GM19467 (cell line): ENCODE data around the gene BLTP3B.

ENCODE experiments used
- ATAC-seq: cut with Tn5 transposase; IDR thresholded peaks from one replicate; pipeline ENCODE4 v1.9.1; 2021; ENCODE audit warnings: mild to moderate bottlenecking, moderate library complexity; ENCODE audit not compliant: unreplicated experiment

The BLTP3B gene

DNA sequence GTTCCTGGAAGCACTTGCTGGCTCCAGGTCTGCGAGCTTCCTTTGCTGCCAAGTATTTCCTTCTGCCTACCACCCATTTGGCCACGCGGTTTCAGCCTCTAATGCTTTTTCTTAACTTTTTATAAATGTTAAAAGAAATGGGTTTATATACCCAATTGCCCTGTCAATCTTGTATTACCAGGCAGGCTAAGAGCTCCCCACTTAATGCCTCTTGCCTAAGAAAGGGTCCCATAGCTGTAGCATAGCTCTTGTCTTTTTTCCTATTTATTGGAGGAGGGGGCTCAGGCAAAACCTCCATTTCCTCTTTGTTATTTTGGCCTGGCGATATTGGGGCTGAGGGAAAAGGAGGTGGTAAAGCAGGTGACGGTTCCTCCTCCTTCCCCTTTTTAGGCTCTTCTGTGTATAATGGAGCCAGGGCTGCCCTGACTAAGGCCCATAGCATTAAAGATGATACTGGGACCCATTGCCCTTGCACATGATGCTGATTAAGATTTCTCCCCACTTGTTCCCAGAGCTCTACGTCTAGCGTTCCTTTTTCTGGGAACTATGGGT is 21.6 kb upstream of the BLTP3B start:
- ATAC-seq, result no peak

DNA sequence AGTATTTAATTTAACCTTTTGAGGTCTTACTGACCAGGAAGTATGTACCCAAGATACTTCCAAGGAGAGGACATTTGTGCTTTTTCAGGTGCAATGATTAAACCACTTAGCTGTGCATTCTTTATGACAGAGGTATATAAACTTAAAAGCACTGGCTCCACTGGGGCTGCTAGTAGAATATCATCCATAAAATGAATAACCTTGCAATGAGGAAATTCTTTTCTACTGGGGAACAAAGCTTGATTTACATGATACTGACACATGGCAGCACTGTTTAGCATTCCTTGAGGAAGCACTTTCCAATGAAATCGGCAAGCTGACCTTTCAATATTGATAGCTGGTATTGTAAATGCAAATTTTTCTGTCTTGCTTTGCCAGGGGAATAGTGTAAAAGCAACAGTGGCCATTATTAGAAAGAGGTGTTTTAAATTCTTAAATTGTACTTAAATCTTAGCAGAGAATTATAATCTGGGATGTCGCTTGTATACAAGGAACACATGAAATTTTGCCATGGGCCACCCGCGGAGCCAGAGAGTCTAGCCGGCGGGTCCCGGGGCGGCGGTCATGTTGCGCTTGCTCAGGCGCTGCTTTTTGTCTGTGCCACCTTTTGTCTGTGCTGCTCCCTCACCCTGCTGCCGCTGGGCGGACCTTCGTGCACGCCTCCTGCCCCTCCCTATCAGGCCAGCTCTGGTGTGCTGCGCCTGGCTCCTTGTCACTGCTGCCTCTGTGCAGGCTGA is 20.9 kb upstream of the BLTP3B start:
- peak; percentile 99 for ATAC-seq

DNA sequence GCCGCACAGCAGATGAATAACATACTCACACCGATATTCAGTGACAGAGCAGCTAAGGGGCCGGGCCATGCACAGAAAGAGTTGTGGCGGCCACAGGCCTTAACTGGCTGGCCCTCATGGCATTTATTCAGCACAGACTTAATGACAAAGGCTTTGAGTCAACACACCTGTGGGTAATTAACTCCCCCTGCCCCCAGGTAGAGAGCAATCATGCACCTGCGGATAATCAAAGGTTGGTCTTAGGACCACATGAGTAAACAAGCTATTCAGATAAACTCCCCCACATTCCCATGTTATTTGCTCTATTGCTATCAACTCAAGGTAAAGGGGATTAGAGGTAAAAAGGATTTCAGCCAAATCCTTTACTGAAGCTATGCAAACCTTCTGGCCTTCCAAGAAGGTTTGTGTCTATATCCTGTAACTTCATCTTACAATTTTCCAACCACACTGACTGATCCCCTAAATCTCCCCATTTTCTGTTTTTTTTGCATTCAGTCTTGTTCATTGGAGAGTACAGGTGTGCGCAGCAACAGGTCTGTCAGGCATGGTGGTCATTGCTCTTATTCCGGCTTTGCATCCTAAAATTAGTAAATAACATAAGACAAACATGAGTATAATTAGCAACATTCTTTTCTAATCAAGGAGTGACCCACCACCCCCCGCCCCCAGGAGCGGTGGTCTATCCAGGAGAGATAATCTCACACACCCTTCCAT is 16.9 kb upstream of the BLTP3B start:
- no peak for ATAC-seq

DNA sequence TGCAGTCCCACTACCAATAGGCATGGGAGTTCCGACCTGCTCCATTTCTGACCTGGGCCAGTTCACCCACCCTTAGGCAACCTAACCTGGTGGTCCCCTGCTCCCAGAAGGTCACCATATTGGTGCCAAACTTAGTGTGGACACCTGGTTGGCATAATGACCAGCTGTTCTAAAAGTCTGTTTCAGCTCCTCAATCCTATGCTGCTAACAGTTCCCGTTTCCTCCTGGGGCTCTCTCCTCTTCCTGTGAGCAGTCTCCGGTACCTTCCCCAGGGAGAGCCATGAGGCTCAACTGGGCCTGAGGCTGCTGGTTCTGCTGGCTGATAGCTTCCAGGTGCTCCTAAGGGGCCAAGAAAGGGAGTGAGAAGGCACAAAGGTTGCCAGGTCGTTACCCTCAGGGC is 15.9 kb upstream of the BLTP3B start:
- no peak for ATAC-seq

DNA sequence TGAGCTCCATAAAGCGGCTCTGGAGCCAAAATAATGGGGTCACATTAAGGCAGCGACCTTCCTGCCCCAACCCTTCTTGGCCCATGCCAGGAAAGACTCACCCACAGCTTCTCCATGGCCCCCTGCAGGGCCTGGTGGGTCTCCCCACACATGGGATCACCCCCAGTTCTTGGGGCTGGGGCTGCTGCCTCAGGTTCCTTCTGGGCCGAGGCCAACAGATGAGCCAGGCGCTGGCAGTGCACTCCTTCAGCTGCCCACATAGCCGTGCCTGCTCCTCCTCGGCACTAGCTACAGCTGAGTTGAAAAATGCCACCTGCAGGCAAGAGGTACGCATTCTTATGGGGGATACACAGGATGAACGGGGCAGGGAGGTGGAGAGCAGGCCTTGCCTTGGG is 14.8 kb upstream of the BLTP3B start:
- ATAC-seq, result no peak

DNA sequence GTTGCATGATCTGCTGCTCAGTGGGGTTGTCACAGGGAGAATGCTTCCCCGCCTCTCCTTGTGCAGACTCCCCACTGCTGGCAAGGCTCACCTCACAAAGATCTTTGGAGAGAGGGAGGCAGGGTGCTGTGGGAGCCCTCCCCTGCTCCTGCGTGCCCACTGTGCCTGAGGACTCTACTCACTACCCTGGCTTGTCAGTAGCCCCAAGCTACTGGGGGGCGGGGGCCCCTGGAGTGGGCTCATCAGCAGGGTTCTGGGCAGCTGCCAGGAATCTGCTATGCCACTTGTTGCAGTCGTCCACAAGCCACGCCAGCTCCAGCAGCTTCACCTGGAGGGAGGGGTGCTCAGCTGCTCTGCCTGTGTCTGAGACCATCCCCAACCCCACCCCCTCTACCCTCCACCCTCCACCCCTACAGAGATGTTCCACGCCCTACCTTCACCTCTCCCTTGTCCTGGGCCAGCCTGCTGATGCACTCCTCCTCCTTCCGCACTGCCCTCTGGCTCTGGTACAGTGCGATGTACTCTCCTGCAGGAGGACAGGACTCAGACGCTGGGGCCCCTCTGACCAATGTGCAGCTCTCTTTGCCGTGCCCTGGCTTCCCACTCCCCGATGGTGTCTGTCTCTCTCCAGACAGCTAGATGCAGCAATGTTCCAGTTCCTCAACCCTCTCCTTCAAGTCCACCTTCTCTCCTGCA is 14.2 kb upstream of the BLTP3B start:
- no peak for ATAC-seq

DNA sequence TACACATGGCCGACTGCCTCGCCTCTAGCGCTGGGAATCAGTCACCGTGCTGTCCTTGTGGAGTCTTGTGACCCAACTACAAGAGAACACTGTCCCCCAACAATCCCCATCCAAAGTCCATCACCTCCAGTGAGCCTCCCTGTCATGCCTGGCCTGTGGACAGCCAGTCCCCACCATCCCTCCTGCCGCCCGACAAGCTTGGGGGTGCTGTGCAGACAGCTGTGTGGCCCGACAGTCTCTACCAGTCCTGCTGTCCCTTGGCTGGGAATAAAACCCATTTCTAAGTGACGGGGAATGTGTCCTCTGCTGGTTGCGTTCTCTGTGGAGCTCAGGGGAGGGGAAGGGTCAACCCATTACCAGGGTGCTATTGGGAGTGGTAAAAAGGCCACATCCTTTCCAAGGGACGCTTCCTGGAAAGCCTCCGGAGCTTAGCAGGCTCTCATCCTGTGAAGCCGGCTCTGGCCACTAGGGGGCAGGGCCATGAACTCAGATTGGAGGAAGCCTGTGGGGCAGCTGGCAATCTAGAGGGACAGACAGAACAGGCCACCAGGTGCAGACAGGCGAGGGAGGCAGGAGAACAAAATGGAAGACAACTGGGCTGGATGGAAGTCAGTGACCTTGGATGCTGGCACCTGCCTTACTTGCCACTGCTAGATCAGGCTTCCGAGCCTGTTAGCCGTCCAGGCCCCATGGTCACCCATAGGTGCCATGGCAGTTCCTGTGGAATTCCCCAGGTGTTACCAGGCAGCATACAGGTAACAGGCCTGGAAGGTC is 12.0 kb upstream of the BLTP3B start:
- ATAC-seq, result peak; percentile 55

DNA sequence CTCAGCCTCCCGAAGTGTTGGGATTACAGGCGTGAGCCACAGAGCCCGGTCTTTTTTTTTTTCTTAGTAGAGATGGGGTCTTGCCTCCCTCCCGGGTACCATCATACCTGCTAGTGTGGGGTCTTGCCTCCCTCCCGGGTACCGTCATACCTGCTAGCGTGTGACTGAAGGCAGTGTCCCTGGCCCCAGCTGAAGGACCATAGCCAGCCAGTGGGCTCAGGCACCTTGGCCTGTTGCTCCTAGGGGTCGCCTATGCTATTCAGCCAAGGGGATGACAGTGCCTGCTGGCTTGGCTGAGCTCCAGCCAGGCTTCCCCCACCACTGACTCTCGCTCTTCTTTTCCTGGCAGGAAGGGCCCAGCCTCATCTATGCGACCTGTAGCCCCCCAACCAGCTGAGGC is 10.5 kb upstream of the BLTP3B start:
- no peak for ATAC-seq

DNA sequence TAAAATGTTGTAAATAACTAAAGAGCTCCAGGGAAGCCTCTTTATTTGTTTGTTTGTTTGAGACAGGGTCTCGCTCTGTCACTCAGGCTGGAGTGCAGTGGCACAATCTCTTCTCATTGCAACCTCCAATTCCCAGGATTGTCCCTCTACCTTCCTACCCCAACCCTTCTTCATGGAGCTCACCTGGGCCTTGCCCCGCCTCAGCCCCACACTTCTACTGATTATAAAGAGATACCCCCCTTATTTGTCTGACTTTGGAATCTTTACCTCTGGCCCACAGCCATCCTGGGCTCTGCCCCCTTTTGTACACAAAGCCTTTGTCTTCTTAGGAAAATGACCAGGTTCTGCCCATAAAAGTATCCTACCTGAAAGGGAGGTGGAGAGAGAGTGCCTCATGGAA is 9.1 kb upstream of the BLTP3B start:
- ATAC-seq, result no peak

DNA sequence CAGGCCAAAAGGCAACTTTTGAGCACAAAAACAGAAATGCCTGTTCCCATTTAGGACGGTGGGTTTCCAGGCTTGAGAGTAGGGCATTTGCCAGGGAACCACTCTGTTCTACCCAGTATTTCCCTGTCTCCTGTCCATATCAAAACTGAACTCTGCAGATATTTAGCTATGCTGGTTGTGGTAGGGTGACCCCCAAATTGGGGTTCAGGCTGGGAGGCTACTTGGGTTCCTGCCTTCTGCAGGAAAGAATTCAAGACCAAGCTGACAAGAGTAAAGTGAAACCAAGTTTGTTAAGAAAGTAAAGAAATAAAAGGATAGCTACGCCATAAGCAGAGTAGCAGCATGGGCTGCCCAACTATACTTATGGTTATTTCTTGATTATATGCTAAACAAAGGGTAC is 3.6 kb upstream of the BLTP3B start:
- ATAC-seq, result no peak

DNA sequence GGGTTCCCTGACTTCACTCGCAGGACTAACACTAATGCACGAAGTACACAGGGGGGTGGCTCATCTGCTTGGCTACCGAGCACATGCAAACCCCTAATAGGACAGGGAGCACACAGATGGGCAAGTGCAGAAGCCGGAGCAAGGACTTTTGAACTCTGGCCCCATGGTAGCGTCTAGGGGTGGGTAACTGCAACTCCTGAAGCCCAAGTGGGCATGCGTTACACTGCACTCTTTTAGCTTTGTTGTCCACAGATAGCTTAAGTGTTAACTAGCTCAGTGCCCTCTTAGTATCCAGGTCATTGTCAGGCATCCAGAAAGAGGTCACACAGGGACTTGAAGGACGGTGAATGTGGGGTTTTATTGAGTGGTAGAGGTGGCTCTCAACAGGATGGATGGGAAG is 3.0 kb upstream of the BLTP3B start:
- ATAC-seq, result no peak

DNA sequence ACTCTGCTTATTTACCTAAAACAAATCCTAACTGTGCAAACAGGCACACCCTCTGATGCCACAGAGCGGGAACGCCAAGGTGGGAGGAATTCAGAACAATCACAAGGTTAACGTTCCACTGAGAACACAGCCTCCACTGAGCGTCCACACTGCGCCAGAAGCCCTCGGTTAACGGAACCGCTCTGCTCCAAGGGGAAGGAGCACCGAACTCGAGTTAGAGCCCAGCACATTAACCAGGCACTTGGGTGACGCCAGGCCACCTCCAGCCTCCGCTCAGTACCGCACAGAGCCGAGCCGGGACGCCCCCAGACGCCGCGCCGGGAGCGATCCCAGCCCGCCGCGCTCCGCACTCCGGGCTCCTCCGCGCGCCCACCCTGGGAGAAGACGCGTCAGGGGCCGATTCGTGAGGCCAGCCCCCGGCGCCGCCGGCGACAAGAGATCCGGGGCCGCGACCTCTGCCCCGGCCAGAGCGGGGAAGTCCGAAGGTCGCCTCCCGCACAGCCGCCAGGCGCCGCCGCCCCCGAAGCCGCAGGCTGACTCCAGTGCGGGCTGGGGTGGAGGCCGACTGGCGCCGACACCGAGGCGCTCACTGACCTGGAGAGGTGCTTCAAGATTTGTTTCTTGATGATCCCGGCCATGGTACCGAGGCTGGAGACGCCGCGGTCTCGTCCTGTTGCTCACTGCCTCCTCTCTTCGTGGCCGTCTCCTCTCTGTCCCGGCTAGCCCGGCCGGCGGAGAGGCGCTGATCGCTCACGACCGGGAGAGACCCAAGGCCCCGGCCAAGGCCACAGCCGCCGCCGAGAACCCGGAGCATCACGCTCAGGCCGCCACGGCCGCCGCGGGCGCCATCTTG is 450 bp downstream of the BLTP3B start:
- ATAC-seq, result peak; percentile 43

DNA sequence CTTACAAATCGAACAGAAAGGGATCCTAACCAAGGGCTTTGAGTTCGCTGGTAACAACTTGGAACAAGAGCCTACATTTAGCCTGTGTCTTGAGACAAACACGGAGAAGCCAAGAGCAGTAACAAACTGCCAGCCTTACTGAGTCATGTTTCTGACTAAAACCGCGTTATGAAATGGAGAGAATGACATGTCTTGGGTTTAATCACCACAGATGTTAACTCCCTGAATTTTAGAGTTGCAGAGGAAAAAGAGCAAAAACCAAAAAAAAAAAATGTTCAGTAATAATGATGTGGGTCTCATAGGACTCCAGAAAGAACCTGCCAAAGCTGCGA is 1.0 kb downstream of the BLTP3B start:
- peak; percentile 11 for ATAC-seq

DNA sequence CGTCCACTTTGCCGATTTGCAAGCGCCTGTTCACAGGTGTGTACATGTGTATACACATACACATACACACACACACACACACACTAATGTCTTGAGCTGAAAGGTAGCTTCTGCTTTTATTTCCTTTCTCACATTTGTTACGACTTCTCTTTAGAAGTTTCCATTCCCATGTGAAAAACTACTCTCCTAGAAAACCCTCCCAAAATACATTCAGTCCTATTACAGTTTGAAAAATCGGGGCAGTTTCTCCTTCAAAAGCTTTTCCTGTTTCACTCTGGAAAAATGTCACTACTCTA is 3.9 kb downstream of the BLTP3B start:
- ATAC-seq, result no peak

DNA sequence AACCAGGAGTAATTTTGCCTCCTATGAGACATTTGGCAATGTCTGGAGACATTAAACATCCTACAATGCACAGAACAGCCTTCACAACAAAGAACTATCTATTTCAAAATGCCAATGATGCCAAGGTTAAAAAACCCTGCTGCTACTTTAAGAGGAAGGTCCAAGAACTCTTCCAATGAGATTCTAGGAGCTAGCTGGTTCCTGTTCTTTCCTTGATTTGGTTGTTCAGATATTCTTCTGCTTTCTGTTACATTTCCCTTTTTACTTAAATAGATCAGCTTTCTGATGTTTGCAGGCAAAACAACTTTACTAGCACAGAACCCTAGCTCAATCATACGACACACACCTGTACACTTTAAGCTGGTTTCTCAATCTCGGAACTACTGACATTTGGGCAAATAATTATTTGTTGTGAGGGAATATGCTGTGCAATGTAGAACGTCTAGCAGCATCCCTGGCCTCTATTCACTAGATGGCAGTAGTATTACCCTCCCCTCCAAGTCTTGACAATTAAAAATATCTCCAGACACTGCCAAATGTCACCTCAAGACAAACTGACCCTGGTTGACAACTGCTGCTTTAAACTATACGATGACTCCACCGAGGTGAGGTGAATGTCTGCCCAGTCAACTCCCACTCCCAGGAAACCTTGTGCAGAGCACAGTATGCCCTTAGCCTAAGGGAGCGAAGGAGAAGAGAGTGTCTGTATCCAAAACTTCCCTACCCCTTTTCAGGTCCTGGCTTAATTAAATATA is 4.4 kb downstream of the BLTP3B start:
- no peak for ATAC-seq

DNA sequence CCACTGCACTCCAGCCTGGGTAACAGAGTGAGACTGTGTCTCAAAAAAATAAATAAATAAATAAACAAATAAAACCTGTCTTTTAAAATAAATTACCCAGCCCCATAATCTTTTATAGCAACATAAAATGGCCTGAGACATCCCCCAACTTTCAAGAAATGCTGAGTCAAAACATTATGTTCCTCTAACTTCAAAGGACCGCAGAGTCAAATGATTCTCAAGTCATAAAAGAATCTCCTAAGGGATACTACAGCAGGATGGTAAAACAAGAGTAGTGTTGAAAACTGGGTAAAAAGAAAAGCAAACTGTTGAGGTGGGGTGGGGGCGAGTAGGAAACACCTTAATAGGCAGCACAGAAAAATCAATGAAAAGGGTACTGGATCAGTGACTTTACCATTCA is 9.5 kb downstream of the BLTP3B start:
- no peak for ATAC-seq

DNA sequence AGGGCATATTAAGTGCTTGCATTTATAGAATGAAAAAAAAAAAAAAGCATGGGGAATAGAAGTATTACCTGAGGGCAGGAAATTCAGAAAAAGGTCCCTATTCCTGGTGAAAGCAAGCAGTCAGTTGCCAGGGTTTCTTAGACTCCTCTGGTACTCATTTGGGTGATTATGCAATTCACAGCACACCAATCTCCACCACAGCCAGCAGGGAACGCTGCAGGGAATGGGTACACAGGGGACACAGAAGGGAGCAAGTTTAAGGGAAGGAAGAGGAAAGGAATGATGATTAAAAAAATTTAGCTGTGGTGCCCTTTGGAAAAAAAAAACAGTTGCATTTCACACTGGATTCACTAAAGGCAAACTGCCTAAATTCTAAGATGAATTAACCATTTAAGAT is 14.2 kb downstream of the BLTP3B start:
- ATAC-seq, result no peak

DNA sequence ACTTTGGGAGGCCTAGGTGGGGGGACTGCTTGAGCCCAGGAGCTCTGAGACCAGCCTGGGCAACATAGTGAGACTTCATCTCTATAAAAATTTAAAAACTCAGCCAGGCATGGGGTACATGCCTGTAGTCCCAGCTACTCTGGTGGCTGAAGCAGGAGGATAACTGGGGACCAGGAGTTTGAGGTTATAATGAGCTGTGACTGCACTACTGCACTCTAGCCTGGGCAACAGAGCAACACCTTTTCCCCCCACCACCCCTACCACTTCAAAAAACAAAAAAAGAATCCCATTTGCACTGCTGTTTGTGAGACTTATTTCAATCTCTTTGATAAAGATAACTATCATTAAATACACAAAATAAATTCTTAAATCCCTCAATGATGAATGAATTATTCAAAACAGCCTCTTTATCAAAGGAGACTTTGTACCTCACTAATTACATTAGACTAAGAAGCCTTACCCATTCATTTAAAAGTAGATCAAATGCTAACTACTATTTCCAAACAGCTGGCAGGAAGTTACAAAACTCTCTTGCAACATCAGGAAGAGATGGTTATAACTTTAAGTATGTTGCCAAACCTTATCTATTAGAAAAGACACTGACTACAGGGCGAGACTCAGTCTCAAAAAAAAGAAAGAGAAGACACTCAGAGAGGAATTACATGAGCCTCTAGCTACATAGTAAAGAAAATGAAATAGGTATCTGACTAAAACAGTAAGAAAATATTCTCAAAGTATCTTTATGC is 14.7 kb downstream of the BLTP3B start:
- ATAC-seq, result no peak
